ENCODE data around the gene B4GALT5. TPM values are rescaled to one million over a fixed set of nuclear protein-coding genes. Genes with fewer than 3 reads are reported as not detected.
A peak's percentile ranks its signal among the peaks of the same experiment; 100 is the strongest.

Gene B4GALT5
- total RNA-seq, 1 experiment from 2014 or later: 77.0 TPM

- Mint-ChIP-seq H3K36me3 (ENCODE audit: insufficient read depth in 1 of 3, low read depth in 3 of 3) (no peaks in the 10 kb centered on the region; a peak in 1 of 7 replicates), H3K27me3 (ENCODE audit: low read depth) (no peaks in the 10 kb centered on the region), H3K27ac (peak overlapping the region in 1 of 3 experiments; percentile 44; a peak in 2 of 7 replicates), H3K9me3 (no peaks in the 10 kb centered on the region), H3K4me1 (peaks cover 31 to 39% of the 10 kb centered on the region in 2 experiments), H3K4me3 (no peak overlapping the region; a peak in 1 of 5 replicates)
- H3K4me2 ChIP-seq (ENCODE audit: insufficient read depth, insufficient read length, low read length): no peak overlapping the region
- H2AK5ac ChIP-seq (ENCODE audit: insufficient read length, low read length): no peak overlapping the region
- peaks cover 4% of the 10 kb centered on the region for H3K79me1 ChIP-seq (ENCODE audit: insufficient read depth, low read depth, low read length, poor library complexity, severe bottlenecking)
- no peak overlapping the region for H4K8ac ChIP-seq (replicated peaks; ENCODE audit: insufficient read length, low read depth, low read length)
- peaks cover 20% of the 10 kb centered on the region for H3K4me1 ChIP-seq (ENCODE audit: insufficient read depth, low read length)
- H3K9me3 ChIP-seq (ENCODE audit: control insufficient read depth, low read depth, low read length): no peaks in the 10 kb centered on the region
- TF ChIP-seq CTCF (conservative IDR thresholded peaks at IDR 0.05): no peak
- no peak overlapping the region for H3K14ac ChIP-seq (ENCODE audit: insufficient read depth, low read length)
- H2BK5ac ChIP-seq (ENCODE audit: insufficient read length, low read length): no peak overlapping the region
- H4K20me1 ChIP-seq (ENCODE audit: control insufficient read depth, insufficient read depth, insufficient read length): no peaks in the 10 kb centered on the region
- no peak overlapping the region for H3K23ac ChIP-seq (ENCODE audit: insufficient read length, low read depth, low read length)
- no peaks in the 10 kb centered on the region for H3K23me2 ChIP-seq (ENCODE audit: insufficient read length, low read depth, low read length, poor library complexity, severe bottlenecking)
- H3T11ph ChIP-seq (ENCODE audit: low read length): no peak overlapping the region
- H3K18ac ChIP-seq (ENCODE audit: insufficient read length, low read depth, low read length): no peak overlapping the region
- H2BK12ac ChIP-seq (ENCODE audit: insufficient read length, low read depth, low read length): no peak overlapping the region
- H3K4ac ChIP-seq (ENCODE audit: low read depth, low read length): no peak overlapping the region
- H3K9ac ChIP-seq (ENCODE audit: extremely low read depth, insufficient read length, low read length): no peak overlapping the region
- no peaks in the 10 kb centered on the region for H3K27me3 ChIP-seq (ENCODE audit: insufficient read depth, low read length)
- H4K5ac ChIP-seq (ENCODE audit: insufficient read length, low read depth, low read length): no peak overlapping the region
- H2AFZ ChIP-seq (ENCODE audit: low read length): no peak overlapping the region
- no peak overlapping the region for H2BK120ac ChIP-seq (ENCODE audit: low read depth, low read length, poor library complexity, severe bottlenecking)
- no peak overlapping the region for H3K27ac ChIP-seq (ENCODE audit: insufficient read length, low read depth, low read length)
- no peak overlapping the region for H3K56ac ChIP-seq (ENCODE audit: insufficient read length, low read depth, low read length)
- H4K91ac ChIP-seq (ENCODE audit: insufficient read length, low read depth, low read length): no peak overlapping the region
- no peak overlapping the region for H2BK20ac ChIP-seq (ENCODE audit: low read depth, low read length, poor library complexity, severe bottlenecking)
- no CpG with 5 or more reads among the region's 8 CpGs for WGBS (ENCODE audit: extremely low coverage, insufficient read length, low lambda C conversion rate)
- H2BK15ac ChIP-seq (ENCODE audit: low read depth, low read length): no peak overlapping the region
- peaks cover 60% of the 10 kb centered on the region for H3K79me2 ChIP-seq (ENCODE audit: insufficient read depth, low read length)
- DNase-seq: no peak
Measured at GRCh38 chr20:49661560-49662329, 51.9 kb downstream of the B4GALT5 start.
